ENCODE results near the gene BOLA3. TPM values are rescaled to one million over a fixed set of nuclear protein-coding genes. Genes with fewer than 3 reads are reported as not detected.
"Not testable (repeated sequence)": the region's sequence is repeated elsewhere in the genome, so short reads cannot be mapped to it uniquely, and the experiment has no call there.

BOLA3 gene
- total and polyA plus RNA-seq, 2 of the 4 experiments (the other 2 are of a cell fraction): 13.3 to 39.5 TPM

- H2AK5ac ChIP-seq (ENCODE audit: low read depth, low read length); BruUV-seq (replicated peaks); H2BK120ac ChIP-seq (ENCODE audit: low read depth, low read length); H2BK15ac ChIP-seq (ENCODE audit: low read depth, low read length); in situ Hi-C loops (cut with MboI; ENCODE audit: low sequenced_read_pairs); H4K5ac ChIP-seq (ENCODE audit: low read depth, low read length); intact Hi-C loops (cut with micrococcal nuclease); H2BK20ac ChIP-seq (ENCODE audit: low read depth, low read length); H2BK5ac ChIP-seq (ENCODE audit: low read depth, low read length, poor library complexity, severe bottlenecking); H3K9me3 ChIP-seq (ENCODE audit: control insufficient read depth, insufficient read depth, low read length); H3K27ac ChIP-seq (ENCODE audit: insufficient read depth, low read length); H3K23ac ChIP-seq (ENCODE audit: low read depth, low read length); H4K91ac ChIP-seq (ENCODE audit: insufficient read depth, low read depth, low read length); H2AK9ac ChIP-seq (replicated peaks; ENCODE audit: low read depth, low read length, poor library complexity); H3K4me3 ChIP-seq (ENCODE audit: insufficient read depth, low read depth, low read length); H2AFZ ChIP-seq (replicated peaks; ENCODE audit: low read length, poor library complexity); H3K4me2 ChIP-seq (ENCODE audit: low read depth, low read length); DNase-seq; H3K4me1 ChIP-seq (ENCODE audit: control insufficient read depth, insufficient read depth, low read length); H3K36me3 ChIP-seq (ENCODE audit: control insufficient read depth, insufficient read depth, low read length); H3K79me1 ChIP-seq (ENCODE audit: low read depth in 1 of 2, low read length in 2 of 2); H4K8ac ChIP-seq (ENCODE audit: low read depth in 2 of 2, low read length in 2 of 2); H3K18ac ChIP-seq (ENCODE audit: low read depth, low read length); H3K14ac ChIP-seq (replicated peaks; ENCODE audit: low read depth, low read length); H3K27me3 ChIP-seq (ENCODE audit: control insufficient read depth, insufficient read depth, low read length); CTCF ChIA-PET; H3K9me1 ChIP-seq (ENCODE audit: insufficient read depth, low read length); ATAC-seq (ENCODE audit: low read depth); H3K56ac ChIP-seq (ENCODE audit: extremely low read depth, insufficient read depth, low read length); H3K9ac ChIP-seq (ENCODE audit: low read depth, low read length); H3K4ac ChIP-seq (ENCODE audit: low read depth, low read length); H4K20me1 ChIP-seq (ENCODE audit: insufficient read depth, low read length): not testable (repeated sequence)
- WGBS, 2 experiments (ENCODE audit: extremely low coverage in 2 of 2, insufficient read length in 1 of 2): no CpG with 5 or more reads among the region's 1 CpG
- POLR2A ChIA-PET (ENCODE audit: unreplicated experiment): interaction anchor here (0.6 kb wide), 2 partner anchors 58 to 118 kb away, joined by 3 to 9 read pairs; no protein-coding TSS in a partner anchor
- dilution Hi-C loops (cut with HindIII; ENCODE audit: low sequenced_read_pairs, unreplicated experiment): loop anchor here (25.0 kb wide), 1 partner anchor 285 kb away; the partner anchor contains the start of gene STAMBP
These were observed 25.9 kb downstream of the BOLA3 start for GRCh38 chr2:74121846-74122245.
